Activated CD4-positive, alpha-beta T cell treated with anti-CD3 and anti-CD28 coated beads, Interleukin-2, amount 10 ng/mL, durations not matched to agents 7 days and 5 days (primary cell): ENCODE results near the gene CA5A. TPM values are rescaled to one million over a fixed set of nuclear protein-coding genes. Genes with fewer than 3 reads are reported as not detected.
"Not testable (repeated sequence)": the region's sequence is repeated elsewhere in the genome, so short reads cannot be mapped to it uniquely, and the experiment has no call there.

Experiments used
- CTCF ChIA-PET: fragments of 350-600 bp; sonication (Branson Sonifier 250); formaldehyde crosslinking; loops from one replicate; lab custom pipeline; 2021; ENCODE audit warnings: antibody characterized with exemption; lab: Charles Lee
- POLR2A ChIA-PET: fragments of 350-600 bp; sonication (Branson Sonifier 250); formaldehyde crosslinking; loops from one replicate; lab custom pipeline; 2021; ENCODE audit warnings: antibody characterized with exemption; lab: Charles Lee
- DNase-seq: peaks from one replicate; pipeline ENCODE4 v3.0.0-alpha.2; 2020
- H3K27ac Mint-ChIP-seq: one replicate; pipeline ENCODE4 v1.8.0; 2021; ENCODE audit warnings: mild to moderate bottlenecking, moderate library complexity, mixed read lengths
- H3K27me3 Mint-ChIP-seq: one replicate; pipeline ENCODE4 v1.8.0; 2021; ENCODE audit warnings: mixed read lengths
- H3K36me3 Mint-ChIP-seq: one replicate; pipeline ENCODE4 v1.8.0; 2021; ENCODE audit warnings: low read depth, mixed read lengths
- H3K4me1 Mint-ChIP-seq: one replicate; pipeline ENCODE4 v1.8.0; 2021; ENCODE audit warnings: mixed read lengths
- H3K4me3 Mint-ChIP-seq: one replicate; pipeline ENCODE4 v1.8.0; 2021; ENCODE audit warnings: mild to moderate bottlenecking, moderate library complexity, mixed read lengths
- H3K9me3 Mint-ChIP-seq: one replicate; pipeline ENCODE4 v1.8.0; 2021; ENCODE audit warnings: mixed read lengths
- total RNA-seq, 2 experiments: library from RNA; stranded (reverse); gene quantifications; one replicate each; pipeline ENCODE4 v1.2.3, GENCODE V29; 2021

Gene CA5A
- total RNA-seq, 2 experiments from 2014 or later = not detected

GRCh38 chr16:87862597-87863326 lies 73.6 kb downstream of the CA5A start:
- Mint-ChIP-seq H3K36me3 (peaks cover 36% of the 10 kb centered on the region), H3K4me1 (peaks cover 77% of the 10 kb centered on the region), H3K27ac (peak overlapping the region; percentile 50)
- H3K9me3 Mint-ChIP-seq, POLR2A ChIA-PET, H3K4me3 Mint-ChIP-seq, DNase-seq, H3K27me3 Mint-ChIP-seq: not testable (repeated sequence)
- CTCF ChIA-PET = interaction anchor here (4.4 kb wide), 1 partner anchor 13 kb away, joined by 20 read pairs; no protein-coding TSS in a partner anchor

GRCh38 chr16:87861300-87862099 lies 74.8 kb downstream of the CA5A start:
- peak overlapping the region; percentile 38 for H3K27ac Mint-ChIP-seq
- H3K9me3 Mint-ChIP-seq, DNase-seq, H3K4me3 Mint-ChIP-seq, POLR2A ChIA-PET, H3K27me3 Mint-ChIP-seq: not testable (repeated sequence)
- peaks cover 27% of the 10 kb centered on the region for H3K36me3 Mint-ChIP-seq
- H3K4me1 Mint-ChIP-seq = peaks cover 77% of the 10 kb centered on the region
- CTCF ChIA-PET = interaction anchor here (4.4 kb wide), 1 partner anchor 12 kb away, joined by 20 read pairs; no protein-coding TSS in a partner anchor

- H3K27me3 Mint-ChIP-seq = no peaks in the 10 kb centered on the region
- ChIA-PET POLR2A (no interaction called here), CTCF (interaction anchor here (1.2 to 4.4 kb wide), 4 partner anchors 8 to 82 kb away, joined by 3 to 20 read pairs (median 8); no protein-coding TSS in a partner anchor)
- H3K9me3 Mint-ChIP-seq = no peaks in the 10 kb centered on the region
- H3K36me3 Mint-ChIP-seq = peaks cover 21% of the 10 kb centered on the region
- peaks cover 78% of the 10 kb centered on the region for H3K4me1 Mint-ChIP-seq
- H3K4me3 Mint-ChIP-seq = peak overlapping the region; percentile 16
- H3K27ac Mint-ChIP-seq = peak overlapping the region; percentile 83
- DNase-seq = no peak
These were observed 75.6 kb downstream of the CA5A start for GRCh38 chr16:87860553-87861299.

- DNase-seq, H3K27me3 Mint-ChIP-seq, POLR2A ChIA-PET, H3K9me3 Mint-ChIP-seq, H3K4me3 Mint-ChIP-seq: not testable (repeated sequence)
- Mint-ChIP-seq H3K27ac (peak overlapping the region; percentile 66), H3K36me3 (peaks cover 18% of the 10 kb centered on the region), H3K4me1 (peaks cover 82% of the 10 kb centered on the region)
- CTCF ChIA-PET = interaction anchor here (1.2 to 4.4 kb wide), 4 partner anchors 8 to 79 kb away, joined by 3 to 20 read pairs (median 8); no protein-coding TSS in a partner anchor
These were observed 78.0 kb downstream of the CA5A start for GRCh38 chr16:87858151-87858993.

GRCh38 chr16:87856791-87857228 lies 79.5 kb downstream of the CA5A start:
- H3K4me1 Mint-ChIP-seq = peaks cover 85% of the 10 kb centered on the region
- peak overlapping the region; percentile 59 for H3K4me3 Mint-ChIP-seq
- peaks cover 21% of the 10 kb centered on the region for H3K36me3 Mint-ChIP-seq
- no peaks in the 10 kb centered on the region for H3K9me3 Mint-ChIP-seq
- ChIA-PET POLR2A (no interaction called here), CTCF (interaction anchor here (0.9 to 1.8 kb wide), 6 partner anchors 9 to 462 kb away, joined by 3 to 10 read pairs (median 4); partner anchors contain the start of gene SLC7A5)
- no peak for DNase-seq
- peak overlapping the region; percentile 94 for H3K27ac Mint-ChIP-seq
- H3K27me3 Mint-ChIP-seq = no peaks in the 10 kb centered on the region

- DNase-seq = peak; percentile 45
- Mint-ChIP-seq H3K4me1 (peaks cover 80% of the 10 kb centered on the region), H3K27me3 (no peaks in the 10 kb centered on the region), H3K9me3 (no peaks in the 10 kb centered on the region), H3K36me3 (peaks cover 24% of the 10 kb centered on the region), H3K27ac (peak overlapping the region; percentile 94), H3K4me3 (peak overlapping the region; percentile 59)
- CTCF ChIA-PET = interaction anchor here (0.9 to 1.8 kb wide), 4 partner anchors 10 to 462 kb away, joined by 3 to 10 read pairs (median 7); no protein-coding TSS in a partner anchor
- POLR2A ChIA-PET = no interaction called here
These were observed 80.2 kb downstream of the CA5A start for GRCh38 chr16:87855852-87856715.

- no peak for DNase-seq
- peak overlapping the region; percentile 43 for H3K4me3 Mint-ChIP-seq
- POLR2A ChIA-PET = no interaction called here
- H3K27ac Mint-ChIP-seq = peak overlapping the region; percentile 94
- no peaks in the 10 kb centered on the region for H3K27me3 Mint-ChIP-seq
- CTCF ChIA-PET = interaction anchor here (1.1 to 1.4 kb wide), 3 partner anchors 11 to 76 kb away, joined by 3 to 5 read pairs (median 4); no protein-coding TSS in a partner anchor
- no peaks in the 10 kb centered on the region for H3K9me3 Mint-ChIP-seq
- H3K36me3 Mint-ChIP-seq = peaks cover 24% of the 10 kb centered on the region
- H3K4me1 Mint-ChIP-seq = peaks cover 77% of the 10 kb centered on the region
These were observed 81.2 kb downstream of the CA5A start for GRCh38 chr16:87854907-87855683.

GRCh38 chr16:87854053-87854906 lies 82.0 kb downstream of the CA5A start:
- ChIA-PET CTCF (interaction anchor here (1.1 to 5.3 kb wide), 4 partner anchors 11 to 75 kb away, joined by 3 to 62 read pairs (median 4); partner anchors contain the start of gene SLC7A5), POLR2A (no interaction called here)
- H3K4me3 Mint-ChIP-seq = peak overlapping the region; percentile 59
- H3K36me3 Mint-ChIP-seq = peaks cover 29% of the 10 kb centered on the region
- peak overlapping the region; percentile 94 for H3K27ac Mint-ChIP-seq
- H3K27me3 Mint-ChIP-seq = no peaks in the 10 kb centered on the region
- DNase-seq = no peak
- H3K4me1 Mint-ChIP-seq = peaks cover 75% of the 10 kb centered on the region
- H3K9me3 Mint-ChIP-seq = no peaks in the 10 kb centered on the region

- Mint-ChIP-seq H3K4me1 (peaks cover 69% of the 10 kb centered on the region), H3K27me3 (no peaks in the 10 kb centered on the region), H3K27ac (peak overlapping the region; percentile 94), H3K36me3 (peaks cover 29% of the 10 kb centered on the region), H3K9me3 (no peaks in the 10 kb centered on the region), H3K4me3 (peak overlapping the region; percentile 61)
- ChIA-PET CTCF (interaction anchor here (0.5 to 5.3 kb wide), 4 partner anchors 17 to 75 kb away, joined by 4 to 62 read pairs (median 10); partner anchors contain the start of gene SLC7A5), POLR2A (no interaction called here)
- DNase-seq = peak; percentile 94
These were observed 82.8 kb downstream of the CA5A start for GRCh38 chr16:87853411-87854052.
